Retinal pigment epithelial cell (primary cell): ENCODE results near the gene DPCD.

ENCODE experiments used
- DNase-seq: peaks from one replicate; pipeline ENCODE4 v3.0.0-alpha.2; 2010; ENCODE audit warnings: low read depth
- H3K4me3 ChIP-seq: 2 replicates; pipeline ENCODE4 v1.5.1; 2011; ENCODE audit warnings: mild to moderate bottlenecking, low read length, control low read depth, moderate library complexity
- CTCF ChIP-seq: conservative IDR thresholded peaks from 2 replicates; pipeline ENCODE4 v1.5.1; 2011; ENCODE audit warnings: low read depth, low read length, control low read depth, inconsistent platforms

Gene DPCD

GRCh38 chr10:101650863-101651262, 62.7 kb downstream of the DPCD start:
- no peak overlapping the region for H3K4me3 ChIP-seq
- DNase-seq, result no peak
- no peak for TF ChIP-seq CTCF

- H3K4me3 ChIP-seq, result no peak overlapping the region
- TF ChIP-seq CTCF, result no peak
- no peak for DNase-seq
Measured at GRCh38 chr10:101651336-101651735, 63.2 kb downstream of the DPCD start.

GRCh38 chr10:101653536-101653935, 65.4 kb downstream of the DPCD start:
- H3K4me3 ChIP-seq, result no peak overlapping the region
- TF ChIP-seq CTCF, result no peak
- DNase-seq, result no peak

GRCh38 chr10:101655570-101655969, 67.4 kb downstream of the DPCD start:
- no peak for DNase-seq
- H3K4me3 ChIP-seq, result no peak overlapping the region
- TF ChIP-seq CTCF, result no peak

GRCh38 chr10:101656890-101657289, 68.8 kb downstream of the DPCD start:
- no peak for TF ChIP-seq CTCF
- no peak overlapping the region for H3K4me3 ChIP-seq
- DNase-seq, result no peak

- no peak for TF ChIP-seq CTCF
- DNase-seq, result no peak
- H3K4me3 ChIP-seq, result no peak overlapping the region
Measured at GRCh38 chr10:101658975-101659374, 70.9 kb downstream of the DPCD start.
